GM12891 (cell line): Measurements from ENCODE around the gene SHISA4.

Experiments
- PAX5 ChIP-seq: IDR thresholded peaks from 2 replicates; pipeline ENCODE4 v1.6.1; 2011; ENCODE audit warnings: low read length, moderate library complexity, mild to moderate bottlenecking; ENCODE audit not compliant: insufficient read depth, severe bottlenecking
- POLR2A ChIP-seq: IDR thresholded peaks from 2 replicates; pipeline ENCODE4 v1.6.1; 2011; ENCODE audit warnings: low read depth, low read length, control low read depth
- POLR2AphosphoS5 ChIP-seq: IDR thresholded peaks from 2 replicates; pipeline ENCODE4 v1.6.1; 2011; ENCODE audit warnings: low read depth, low read length, control low read depth
- POU2F2 ChIP-seq: IDR thresholded peaks from 2 replicates; pipeline ENCODE4 v1.6.1; 2011; ENCODE audit warnings: low read depth, mild to moderate bottlenecking, control low read depth, low read length, moderate library complexity
- SPI1 ChIP-seq: IDR thresholded peaks from 2 replicates; pipeline ENCODE4 v1.6.1; 2011; ENCODE audit warnings: low read depth, low read length, control low read depth
- TAF1 ChIP-seq: IDR thresholded peaks from 2 replicates; pipeline ENCODE4 v1.6.1; 2011; ENCODE audit warnings: low read depth, low read length, control low read depth

- no peak for TF ChIP-seq POLR2A
- no peak for TF ChIP-seq POLR2AphosphoS5
- TF ChIP-seq TAF1 = no peak
- TF ChIP-seq POU2F2 = no peak
- no peak for TF ChIP-seq SPI1
- TF ChIP-seq PAX5 = no peak
Observed at GRCh38 chr1:201840055-201840454, 48.6 kb upstream of the SHISA4 start.
